Measurements from ENCODE around the gene DCLK1. TPM values are rescaled to one million over a fixed set of nuclear protein-coding genes. Genes with fewer than 3 reads are reported as not detected.

DCLK1 gene
- 0.92 to 1.3 TPM (median 1.0 TPM) in 5 replicates for total RNA-seq (2022; extraction: Qiagen RNA extraction; ENCODE audit: low read depth)

GRCh38 chr13:36131222-36131930, at the start of gene DCLK1:
Gene DCLK1 (minus strand): TSS chr13:36131382.

Other genes with a start within 250 kb of the DCLK1 start
- gene SOHLH2, start 83.2 kb upstream of the DCLK1 start, total RNA-seq (2022; extraction: Qiagen RNA extraction; ENCODE audit: low read depth): not detected in 5 replicates
- 0.30 to 0.47 TPM (median 0.40 TPM) in 5 replicates for gene CCDC169, start 166.4 kb upstream of the DCLK1 start, total RNA-seq (2022; extraction: Qiagen RNA extraction; ENCODE audit: low read depth)
- gene SPART, start 215.0 kb upstream of the DCLK1 start, total RNA-seq (2022; extraction: Qiagen RNA extraction; ENCODE audit: low read depth): 25.6 to 40.4 TPM (median 27.0 TPM) in 5 replicates